GM18951 (cell line): ENCODE data around the gene PLXNA4.

Experiments used
- POLR2A ChIP-seq: IDR thresholded peaks from 4 replicates; pipeline ENCODE4 v1.6.1; 2011; ENCODE audit warnings: mild to moderate bottlenecking; ENCODE audit not compliant: insufficient read length, insufficient read depth; ENCODE audit errors: extremely low read depth
- in situ Hi-C: fragments of 300-500 bp; cut with MboI; formaldehyde crosslinking; loops from one replicate; pipeline ENCODE4 v1.12.0; 2022; ENCODE audit warnings: low sequenced_read_pairs, mixed read lengths, inconsistent platforms; ENCODE audit not compliant: unreplicated experiment

PLXNA4 gene

GRCh38 chr7:132430041-132430855 is 146.0 kb downstream of the PLXNA4 start:
- no peak for TF ChIP-seq POLR2A
- in situ Hi-C loops = no loop called here

DNA sequence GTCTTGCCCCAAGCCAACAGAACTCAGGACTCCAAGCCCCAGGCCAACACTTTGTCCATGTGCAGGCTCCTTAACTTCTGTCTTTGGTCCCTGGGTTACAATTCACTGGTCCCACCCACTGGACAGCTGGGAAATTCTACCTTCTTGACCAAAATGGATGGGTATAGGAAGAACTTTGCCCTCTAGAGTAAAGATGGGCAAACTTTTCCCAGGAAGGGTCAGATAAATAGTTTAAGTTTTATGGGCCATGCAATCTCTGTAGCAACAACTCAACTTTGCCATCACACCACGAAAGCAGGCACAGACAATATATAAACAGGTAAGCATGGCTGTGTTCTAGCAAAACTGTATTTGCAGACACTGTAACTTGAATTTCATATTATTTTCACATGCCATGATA is 147.1 kb downstream of the PLXNA4 start:
- TF ChIP-seq POLR2A = no peak
- in situ Hi-C loops = no loop called here

DNA sequence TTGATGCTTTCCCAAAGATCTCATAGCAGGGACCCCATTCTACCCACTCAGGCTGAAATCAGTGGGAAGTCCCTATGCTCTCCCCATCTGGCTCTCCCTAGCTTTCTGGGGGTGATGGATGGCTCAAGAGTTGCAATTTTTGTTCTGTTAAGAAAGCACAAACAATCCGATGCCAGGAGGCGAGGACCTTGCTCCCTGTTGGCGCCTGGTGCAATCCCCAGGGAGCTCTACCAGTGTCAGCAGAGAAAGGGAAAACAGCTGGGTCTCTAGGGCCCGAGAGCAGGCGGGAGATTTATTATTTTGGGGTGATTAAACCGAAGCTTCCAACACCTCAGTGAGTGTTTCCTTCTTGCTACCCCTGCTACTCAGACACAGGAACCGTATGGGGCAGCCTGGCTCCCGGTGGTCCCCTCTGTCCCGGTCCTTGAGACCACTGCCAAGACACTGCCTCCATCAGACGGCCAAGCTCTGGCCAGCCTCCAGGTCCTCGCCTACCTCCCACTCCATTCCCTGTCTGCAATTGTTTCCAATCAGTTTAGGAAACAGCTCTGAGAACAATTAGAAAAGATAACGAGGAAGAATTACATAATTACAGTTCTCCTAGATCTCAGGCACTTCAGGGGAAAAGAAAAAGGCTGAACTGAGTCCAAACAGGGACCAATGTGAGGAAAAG is 147.9 kb downstream of the PLXNA4 start:
- TF ChIP-seq POLR2A = no peak
- in situ Hi-C loops = no loop called here

DNA sequence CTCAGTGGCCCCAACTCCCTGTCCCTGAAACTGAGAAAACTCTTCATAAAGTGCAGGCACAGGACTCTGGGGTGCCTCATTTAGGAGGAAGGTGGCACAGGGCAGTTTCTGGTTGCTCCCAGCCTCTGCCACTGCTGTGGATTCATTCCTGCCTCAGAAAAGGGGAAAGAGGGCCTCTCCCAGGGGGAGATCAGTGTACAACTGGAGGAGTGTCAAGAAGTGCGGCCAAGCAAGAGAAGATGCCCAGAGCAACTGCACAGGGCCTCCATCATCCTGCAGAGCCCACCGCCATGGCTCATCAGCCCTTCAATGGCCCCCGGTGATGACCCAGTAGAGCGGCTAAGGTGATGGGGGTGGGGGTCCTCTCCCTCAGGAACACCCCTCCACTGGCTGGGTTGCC is 150.3 kb downstream of the PLXNA4 start:
- no peak for TF ChIP-seq POLR2A
- in situ Hi-C loops = no loop called here

- in situ Hi-C loops = no loop called here
- no peak for TF ChIP-seq POLR2A
These were observed 151.2 kb downstream of the PLXNA4 start for GRCh38 chr7:132424821-132425724.

DNA sequence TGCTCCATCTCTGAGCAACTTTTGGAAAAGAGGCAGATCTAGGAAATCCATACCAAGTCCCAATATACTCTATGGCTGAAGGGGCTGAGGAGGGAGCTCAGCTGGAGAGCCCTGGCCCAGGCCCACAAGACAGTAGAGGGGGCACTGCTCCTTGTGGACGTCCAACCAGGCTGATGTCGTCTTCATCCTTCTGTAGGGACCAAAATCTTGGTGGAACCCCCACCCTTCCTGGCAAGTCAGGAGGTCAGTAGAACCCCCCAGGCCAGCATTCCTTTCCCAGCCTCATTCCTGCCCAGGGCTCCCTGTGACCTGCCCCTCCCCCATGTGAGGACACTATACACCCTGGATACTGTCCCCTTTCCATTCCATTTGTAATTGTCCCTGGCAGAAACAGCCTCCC is 152.0 kb downstream of the PLXNA4 start:
- TF ChIP-seq POLR2A = no peak
- in situ Hi-C loops = no loop called here

DNA sequence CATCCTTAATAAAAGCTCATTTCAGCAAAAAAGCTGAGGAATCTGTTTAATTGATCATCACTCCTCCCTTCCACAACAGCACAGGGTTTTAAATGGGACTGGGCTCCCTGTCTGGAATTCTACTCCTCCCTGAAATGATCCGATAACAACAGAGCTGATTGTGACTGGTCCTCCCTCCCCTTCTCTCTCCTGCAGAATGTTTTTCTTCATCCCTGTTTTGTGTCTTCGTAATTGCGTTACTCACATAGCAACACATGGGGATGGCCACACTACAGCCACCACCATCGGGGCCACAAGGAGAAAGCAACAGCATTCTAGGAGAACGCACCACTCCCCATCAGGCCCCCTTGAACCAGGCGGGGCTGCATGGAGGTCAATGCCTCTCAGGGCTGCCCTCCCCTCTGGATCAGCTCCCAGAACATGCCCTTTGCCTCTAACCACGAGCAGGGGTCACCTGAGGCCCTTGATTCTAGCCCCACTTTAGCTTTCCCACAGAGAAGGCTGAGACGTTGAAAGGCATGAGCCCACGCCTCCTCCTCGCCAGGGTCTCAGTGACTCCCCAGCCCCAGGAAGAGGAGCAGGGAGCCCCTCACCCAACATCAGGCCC is 152.6 kb downstream of the PLXNA4 start:
- in situ Hi-C loops = no loop called here
- TF ChIP-seq POLR2A = no peak

GRCh38 chr7:132422502-132423111 is 153.7 kb downstream of the PLXNA4 start:
- in situ Hi-C loops = no loop called here
- no peak for TF ChIP-seq POLR2A

DNA sequence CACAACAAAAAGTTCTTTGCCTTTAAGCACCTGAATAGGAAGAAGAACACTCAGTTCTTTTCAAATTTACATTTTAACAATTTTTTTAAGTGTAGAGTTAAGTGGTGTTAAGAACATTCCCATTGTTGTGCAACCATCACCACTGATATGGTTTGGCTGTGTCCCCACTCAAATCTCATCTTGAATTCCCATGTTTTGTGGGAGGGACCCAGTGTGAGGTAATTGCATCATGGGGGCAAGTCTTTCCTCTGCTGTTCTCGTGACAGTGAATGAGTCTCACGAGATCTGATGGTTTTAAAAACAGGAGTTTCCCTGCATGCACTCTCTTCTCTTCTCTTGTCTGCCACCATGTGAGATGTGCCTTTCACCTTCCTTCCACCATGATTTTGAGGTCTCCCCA is 155.7 kb downstream of the PLXNA4 start:
- no peak for TF ChIP-seq POLR2A
- in situ Hi-C loops = no loop called here

GRCh38 chr7:132419542-132419941 is 156.7 kb downstream of the PLXNA4 start:
- no peak for TF ChIP-seq POLR2A
- in situ Hi-C loops = no loop called here

- TF ChIP-seq POLR2A = no peak
- in situ Hi-C loops = no loop called here
These were observed 157.4 kb downstream of the PLXNA4 start for GRCh38 chr7:132418840-132419239.

- in situ Hi-C loops = no loop called here
- no peak for TF ChIP-seq POLR2A
These were observed 159.0 kb downstream of the PLXNA4 start for GRCh38 chr7:132417103-132417906.

DNA sequence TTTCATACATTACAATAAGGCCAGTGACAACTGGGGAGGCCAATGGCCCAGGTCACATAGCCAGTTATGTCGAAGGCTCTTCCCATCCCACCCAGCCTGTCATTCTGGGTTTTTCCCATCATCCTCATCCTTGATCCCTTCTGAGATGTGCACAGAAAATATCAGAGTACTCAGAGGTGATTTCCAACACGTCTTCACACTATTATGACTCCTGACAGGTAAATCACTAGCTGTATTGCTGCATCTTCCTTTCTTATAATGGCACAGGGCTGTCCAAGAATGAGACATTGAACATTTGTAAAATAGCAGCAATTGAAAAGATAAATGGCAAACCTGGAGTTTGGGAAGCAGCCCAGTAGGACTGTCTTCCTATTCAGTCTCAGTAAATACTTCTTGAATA is 159.9 kb downstream of the PLXNA4 start:
- in situ Hi-C loops = no loop called here

More for the DNA sequence above, 159.9 kb downstream of the PLXNA4 start:
- no peak for TF ChIP-seq POLR2A
